Right forelimb (tissue), 1 donor: ENCODE results near the gene SPPL2B.
A peak's percentile ranks its signal among the peaks of the same experiment; 100 is the strongest.
"Not testable (repeated sequence)": the region's sequence is repeated elsewhere in the genome, so short reads cannot be mapped to it uniquely, and the experiment has no call there.

Source experiments
- DNase-seq: peaks from one replicate; pipeline ENCODE4 v3.0.0-alpha.2; 2018

Gene SPPL2B

DNA sequence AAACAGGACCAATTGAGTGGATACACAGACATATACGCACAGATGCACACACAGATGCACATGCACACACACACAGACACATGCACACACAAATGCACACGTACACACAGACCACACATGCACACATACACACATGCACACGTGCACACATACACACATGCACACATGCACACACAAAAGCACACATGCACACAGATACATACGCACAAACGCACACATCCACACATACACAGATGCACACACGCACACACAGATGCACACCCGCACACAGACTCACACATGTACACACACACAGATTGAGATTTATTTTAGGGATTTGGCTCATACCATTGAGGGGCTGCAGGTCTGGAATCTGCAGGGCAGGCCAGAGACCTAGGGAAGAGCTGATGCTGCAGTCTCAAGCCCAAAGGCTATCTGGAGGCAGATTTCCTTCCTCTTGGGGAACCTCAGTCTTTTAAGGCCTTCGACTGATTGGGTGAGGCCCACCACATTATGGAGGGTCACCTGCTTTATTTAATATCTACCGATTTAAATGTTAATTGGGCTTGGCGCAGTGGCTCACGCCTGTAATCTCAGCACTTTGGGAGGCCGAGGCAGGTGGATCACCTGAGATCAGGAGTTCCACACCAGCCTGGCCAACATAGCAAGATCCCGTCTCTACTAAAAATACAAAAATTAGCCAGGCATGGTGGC, 54.2 kb downstream of the SPPL2B start:
- DNase-seq: no peak

DNA sequence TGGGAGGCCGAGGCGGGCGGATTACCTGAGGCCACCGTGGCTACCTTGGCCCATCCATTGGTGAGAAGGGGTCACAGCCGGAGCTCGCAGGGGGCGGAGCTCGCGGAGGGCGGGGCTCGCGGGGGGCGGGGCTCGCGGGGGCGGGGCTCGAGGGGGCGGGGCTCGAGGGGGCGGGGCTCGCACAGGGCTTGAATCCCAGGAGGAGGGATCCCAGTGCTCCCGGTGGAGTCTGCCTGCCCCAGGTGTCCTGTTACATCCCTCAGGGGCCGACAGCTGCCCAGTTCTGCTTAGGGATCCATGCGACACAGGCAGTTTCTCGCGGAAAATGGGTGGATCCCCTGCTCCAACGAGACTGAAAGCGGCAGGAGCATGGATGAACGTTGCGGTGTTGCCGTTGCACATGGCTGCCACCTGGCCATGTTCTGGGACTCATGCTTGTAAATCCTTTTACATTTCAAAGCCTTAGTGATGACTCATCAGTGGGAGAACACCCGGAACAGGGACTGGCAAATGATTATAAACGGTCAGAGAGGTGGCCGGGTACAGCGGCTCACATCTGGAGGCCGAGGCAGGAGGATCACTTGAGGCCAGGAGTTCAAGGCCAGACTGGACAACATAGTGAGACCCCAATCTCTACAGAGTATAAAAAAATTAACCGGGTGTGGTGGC, 56.7 kb downstream of the SPPL2B start:
- DNase-seq: peak; percentile 54

DNA sequence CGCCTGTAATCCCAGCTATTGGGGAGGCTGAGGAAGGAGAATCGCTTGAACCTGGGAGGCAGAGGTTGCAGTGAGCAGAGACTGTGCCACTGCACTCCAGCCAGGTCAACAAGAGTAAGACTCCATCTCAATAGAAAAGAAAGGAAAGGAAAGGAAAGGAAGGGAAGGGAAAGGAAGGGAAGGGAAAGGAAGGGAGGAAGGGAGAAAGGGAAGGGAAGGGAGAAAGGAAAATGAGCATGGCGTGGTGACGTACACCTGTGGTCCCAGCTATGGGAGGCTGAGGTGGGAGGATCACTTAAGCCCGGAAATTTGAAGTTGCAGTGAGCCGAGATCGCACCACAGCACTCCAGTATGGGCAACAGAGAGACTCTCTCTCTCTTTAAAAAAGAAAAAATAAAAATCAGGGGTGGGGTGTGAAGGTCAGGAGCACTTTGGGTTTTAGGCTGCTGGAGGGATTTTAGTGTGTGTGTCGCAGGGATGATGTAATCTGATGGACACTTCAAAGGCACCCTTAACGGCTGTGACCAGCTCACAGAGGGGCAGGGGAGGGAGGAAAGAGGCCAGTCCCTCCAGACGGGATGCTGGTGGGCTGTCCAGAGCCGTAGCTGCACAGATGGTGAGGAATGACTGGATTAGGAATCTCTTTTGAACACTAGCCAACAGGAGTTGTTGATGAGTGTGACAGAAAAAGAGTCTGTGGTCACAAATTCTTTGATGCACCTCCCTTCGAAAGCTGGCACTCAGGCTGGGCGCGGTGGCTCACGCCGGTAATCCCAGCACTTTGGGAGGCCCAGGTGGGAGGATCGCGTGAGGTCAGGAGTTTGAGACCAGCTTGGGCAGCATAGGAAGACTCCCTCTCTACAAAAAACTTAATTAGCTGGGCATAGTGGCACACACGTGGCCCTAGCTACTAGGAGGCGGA, 59.1 kb downstream of the SPPL2B start:
- no peak for DNase-seq

DNA sequence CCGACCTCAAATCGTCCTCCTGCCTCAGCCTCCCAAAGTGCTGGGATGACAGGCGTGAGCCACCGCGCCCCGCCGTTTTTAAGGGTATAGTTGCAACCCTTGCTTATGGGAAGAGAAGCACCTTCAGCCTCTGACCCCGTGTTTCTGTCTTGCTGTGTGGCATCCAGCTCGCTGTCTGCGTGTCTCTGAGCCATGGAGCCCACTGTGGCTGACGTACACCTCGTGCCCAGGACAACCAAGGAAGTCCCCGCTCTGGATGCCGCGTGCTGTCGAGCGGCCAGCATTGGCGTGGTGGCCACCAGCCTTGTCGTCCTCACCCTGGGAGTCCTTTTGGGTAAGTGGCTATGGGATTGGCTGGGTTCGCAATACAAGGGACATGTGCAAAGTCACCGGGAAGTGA, 61.1 kb downstream of the SPPL2B start:
- DNase-seq: no peak

DNA sequence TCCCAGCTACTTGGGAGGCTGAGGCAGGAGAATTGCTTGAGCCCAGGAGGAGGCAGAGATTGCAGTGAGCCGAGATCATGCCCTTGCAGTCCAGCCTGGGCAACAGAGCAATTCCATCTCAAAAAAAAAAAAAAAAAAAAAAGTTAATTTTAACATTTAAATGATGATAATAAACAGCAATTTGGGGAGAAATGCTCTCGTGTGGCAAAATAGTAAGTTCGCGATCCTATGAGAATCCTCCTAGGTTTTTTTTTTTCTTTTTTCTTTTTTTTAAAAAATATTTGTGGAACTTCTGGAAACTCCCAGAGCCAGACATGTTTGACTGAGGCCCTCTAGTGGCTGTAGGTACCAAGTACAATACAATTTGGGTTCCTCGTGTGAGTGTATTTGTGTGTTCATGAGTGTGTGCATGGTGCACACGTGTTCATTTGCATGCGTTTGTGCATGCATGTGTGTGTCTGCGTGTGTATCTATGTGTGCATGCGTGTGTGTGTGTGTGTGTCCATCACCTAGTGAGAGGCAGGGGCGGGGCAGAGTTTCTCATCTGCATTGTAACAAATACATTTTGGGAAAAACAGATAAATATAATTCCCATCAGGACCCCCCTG, 62.7 kb downstream of the SPPL2B start:
- no peak for DNase-seq

DNA sequence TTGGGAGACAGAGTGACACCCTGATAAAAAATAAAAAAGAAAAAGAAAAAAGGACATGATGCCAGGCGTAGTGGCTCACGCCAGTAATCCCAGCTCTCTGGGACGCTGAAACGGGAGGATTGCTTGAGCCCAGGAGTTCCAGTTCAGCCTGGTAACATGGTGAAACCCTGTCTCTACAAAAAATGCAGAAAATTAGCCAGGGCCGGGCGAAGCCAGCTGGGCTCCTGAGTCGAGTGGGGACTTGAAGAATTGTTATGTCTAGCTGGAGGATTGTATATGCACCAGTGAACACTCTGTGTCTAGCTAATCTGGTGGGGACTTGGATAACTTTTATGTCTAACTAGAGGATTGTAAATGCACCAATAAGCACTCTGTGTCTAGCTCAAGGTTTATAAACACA, 63.9 kb downstream of the SPPL2B start:
- DNase-seq: no peak

DNA sequence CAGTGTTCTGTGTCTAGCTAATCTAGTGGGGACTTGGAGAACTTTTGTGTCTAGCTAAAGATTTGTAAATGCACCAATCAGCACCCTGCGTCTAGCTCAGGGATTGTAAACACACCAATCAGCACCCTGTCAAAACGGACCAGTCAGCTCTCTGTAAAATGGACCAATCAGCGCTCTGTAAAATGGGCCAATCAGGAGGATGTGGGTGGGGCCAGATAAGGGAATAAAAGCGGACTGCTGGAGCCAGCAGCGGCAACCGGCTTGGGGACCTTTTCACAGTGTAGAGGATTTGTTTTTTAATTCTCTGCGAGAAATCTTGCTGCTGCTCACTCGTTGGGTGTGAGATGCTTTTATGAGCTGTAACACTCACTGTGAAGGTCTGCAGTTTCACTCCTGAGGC, 64.4 kb downstream of the SPPL2B start:
- DNase-seq: not testable (repeated sequence)

DNA sequence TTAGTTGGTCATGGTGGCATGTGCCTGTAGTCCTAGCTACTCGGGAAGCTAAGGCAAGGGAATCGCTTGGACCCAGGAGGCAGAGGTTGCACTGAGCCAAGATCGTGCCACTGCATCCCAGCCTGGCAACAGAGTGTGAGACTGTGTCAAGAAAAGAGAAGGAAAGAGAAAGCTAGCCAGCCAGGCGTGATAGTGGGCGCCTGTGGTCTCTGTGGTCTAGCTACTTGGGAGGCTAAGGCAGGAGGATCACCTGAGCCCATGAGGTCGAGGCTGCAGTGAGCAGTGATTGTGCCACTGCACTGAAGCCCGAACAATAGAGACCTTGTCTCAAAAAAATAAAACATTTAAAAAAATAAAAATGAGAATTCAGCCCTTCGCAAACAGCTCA, 65.6 kb downstream of the SPPL2B start:
- no peak for DNase-seq

DNA sequence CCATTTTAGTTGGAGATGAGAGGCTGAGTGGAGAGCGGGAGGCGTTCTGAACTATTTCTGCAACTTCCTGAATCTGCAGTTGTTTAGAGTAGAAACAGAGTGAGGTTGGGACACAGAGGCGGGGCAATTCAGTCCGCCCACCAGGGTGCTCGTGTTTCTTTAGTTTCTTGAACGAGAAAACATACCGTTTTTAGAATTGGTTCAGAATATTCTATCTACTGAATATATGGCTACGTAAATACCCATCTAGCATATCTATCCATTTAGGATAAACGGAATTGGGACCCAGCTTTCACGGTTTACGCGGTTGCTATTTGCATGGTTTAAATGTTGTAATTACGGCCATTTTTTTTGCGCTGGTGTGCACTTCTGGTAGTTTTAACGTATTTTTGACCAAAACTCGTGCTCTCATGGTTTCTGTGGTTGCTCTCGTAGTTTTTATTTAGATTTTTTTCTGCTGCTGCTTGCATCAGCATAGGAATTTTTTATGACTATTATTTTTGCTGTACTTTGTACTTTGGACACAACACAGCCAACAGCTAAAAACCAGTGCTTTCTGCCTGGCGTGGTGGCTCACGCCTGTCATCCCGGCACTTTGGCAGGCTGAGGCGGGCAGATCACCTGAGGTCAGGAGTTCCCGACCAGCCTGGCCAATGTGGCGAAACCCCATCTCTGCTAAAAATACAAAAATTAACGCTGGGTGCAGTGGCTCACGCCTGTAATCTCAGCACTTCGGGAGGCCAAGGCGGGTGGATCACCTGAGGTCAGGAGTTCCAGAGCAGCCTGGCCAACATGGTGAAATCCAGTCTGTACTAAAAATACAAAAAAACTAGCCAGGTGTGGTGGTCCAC, 66.2 kb downstream of the SPPL2B start:
- no peak for DNase-seq

DNA sequence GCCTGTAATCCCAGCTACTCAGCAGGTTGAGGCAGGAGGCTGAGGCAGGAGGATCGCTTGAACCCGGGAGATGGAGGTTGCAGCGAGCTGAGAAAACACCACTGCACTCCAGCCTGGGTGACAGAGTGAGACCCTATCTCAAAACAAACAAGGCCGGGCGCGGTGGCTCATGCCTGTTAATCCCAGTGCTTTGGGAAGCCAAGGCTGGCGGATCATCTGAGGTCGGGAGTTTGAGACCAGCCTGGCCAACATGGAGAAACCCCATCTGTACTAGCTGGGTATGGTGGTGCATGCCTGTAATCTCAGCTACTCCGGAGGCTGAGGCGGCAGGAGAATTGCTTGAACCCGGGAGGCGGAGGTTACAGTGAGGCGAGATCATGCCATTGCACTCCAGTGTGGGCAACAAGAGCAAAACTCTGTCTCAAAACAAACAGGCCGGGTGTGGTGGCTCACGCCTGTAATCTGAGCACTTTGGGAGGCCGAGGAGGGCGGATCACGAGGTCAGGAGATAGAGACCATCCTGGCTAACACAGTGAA, 66.9 kb downstream of the SPPL2B start:
- DNase-seq: not testable (repeated sequence)

DNA sequence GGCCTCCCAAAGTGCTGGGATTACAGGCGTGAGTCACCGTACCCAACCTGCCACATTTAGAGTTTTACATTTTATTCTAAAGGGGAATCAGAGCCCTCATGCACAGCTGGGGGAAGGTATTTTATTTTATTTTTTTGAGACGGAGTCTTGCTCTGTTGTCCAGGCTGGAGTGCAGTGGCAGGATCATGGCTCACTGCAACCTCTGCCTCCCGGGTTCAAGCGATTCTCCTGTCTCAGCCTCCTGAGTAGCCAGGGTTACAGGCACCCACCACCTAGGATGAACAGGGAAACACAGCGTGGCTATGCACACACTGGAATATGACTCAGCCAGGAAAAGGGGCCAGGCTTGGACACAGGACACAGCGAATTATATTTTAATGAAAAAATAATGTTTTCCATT, 68.7 kb downstream of the SPPL2B start:
- DNase-seq: not testable (repeated sequence)

DNA sequence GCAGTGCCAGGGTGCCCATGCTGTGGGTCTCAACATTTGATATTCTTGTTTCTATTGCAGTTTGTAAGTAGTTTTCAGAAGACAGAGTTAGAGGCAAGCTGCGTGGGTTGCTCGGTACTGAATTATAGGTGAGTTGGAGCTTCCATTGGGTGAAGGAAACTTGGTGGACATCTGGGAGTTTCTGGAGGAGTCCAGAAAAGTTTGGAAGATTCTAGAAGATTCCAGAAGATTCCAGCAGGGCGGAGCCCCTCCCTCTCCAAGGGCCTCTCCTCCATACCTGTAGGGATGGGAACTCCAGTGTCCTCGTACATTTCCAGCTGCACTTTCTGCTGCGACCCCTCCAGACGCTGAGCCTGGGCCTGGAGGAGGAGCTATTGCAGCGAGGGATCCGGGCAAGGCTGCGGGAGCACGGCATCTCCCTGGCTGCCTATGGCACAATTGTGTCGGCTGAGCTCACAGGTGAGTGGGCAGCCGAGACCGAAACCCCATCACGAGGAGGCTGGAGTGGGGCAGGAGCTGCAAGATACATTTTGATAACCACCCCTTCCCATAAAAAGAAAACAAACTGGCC, 70.3 kb downstream of the SPPL2B start:
- no peak for DNase-seq

DNA sequence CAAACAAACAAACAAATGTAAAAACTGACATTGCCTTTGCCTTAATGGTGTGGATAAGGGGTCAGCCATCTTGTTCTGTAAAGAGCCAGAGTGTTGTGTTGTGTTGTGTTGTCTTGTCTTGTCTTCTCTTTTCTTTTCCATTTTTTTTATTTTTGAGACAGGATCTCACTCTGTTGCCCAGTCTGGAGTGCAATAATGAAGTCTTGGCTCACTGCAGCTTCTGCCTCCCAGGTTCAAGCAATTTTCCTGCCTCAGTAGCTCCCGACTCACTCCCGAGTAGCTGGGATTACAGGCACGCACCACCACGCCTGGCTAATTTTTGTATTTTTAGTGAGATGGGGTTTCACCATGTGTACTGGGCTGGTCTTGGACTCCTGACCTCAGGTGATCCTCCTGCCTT, 71.1 kb downstream of the SPPL2B start:
- DNase-seq: no peak
